ENCODE data around the gene XPO6.

XPO6 gene

GRCh38 chr16:28064706-28065249 is 147.0 kb downstream of the XPO6 start:
- H3K4me3 ChIP-seq (ENCODE audit: control insufficient read depth, low read depth, low read length), result no peak overlapping the region
- TF ChIP-seq, protein P1, sequence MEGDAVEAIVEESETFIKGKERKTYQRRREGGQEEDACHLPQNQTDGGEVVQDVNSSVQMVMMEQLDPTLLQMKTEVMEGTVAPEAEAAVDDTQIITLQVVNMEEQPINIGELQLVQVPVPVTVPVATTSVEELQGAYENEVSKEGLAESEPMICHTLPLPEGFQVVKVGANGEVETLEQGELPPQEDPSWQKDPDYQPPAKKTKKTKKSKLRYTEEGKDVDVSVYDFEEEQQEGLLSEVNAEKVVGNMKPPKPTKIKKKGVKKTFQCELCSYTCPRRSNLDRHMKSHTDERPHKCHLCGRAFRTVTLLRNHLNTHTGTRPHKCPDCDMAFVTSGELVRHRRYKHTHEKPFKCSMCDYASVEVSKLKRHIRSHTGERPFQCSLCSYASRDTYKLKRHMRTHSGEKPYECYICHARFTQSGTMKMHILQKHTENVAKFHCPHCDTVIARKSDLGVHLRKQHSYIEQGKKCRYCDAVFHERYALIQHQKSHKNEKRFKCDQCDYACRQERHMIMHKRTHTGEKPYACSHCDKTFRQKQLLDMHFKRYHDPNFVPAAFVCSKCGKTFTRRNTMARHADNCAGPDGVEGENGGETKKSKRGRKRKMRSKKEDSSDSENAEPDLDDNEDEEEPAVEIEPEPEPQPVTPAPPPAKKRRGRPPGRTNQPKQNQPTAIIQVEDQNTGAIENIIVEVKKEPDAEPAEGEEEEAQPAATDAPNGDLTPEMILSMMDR (IDR thresholded peaks at IDR 0.05; ENCODE audit: control insufficient read depth, insufficient read depth, low read depth, low read length, missing control alignments), result no peak
- no peak for DNase-seq (ENCODE audit: low read depth)

- DNase-seq (ENCODE audit: low read depth), result no peak
- TF ChIP-seq, protein P1 (IDR thresholded peaks at IDR 0.05; ENCODE audit: control insufficient read depth, insufficient read depth, low read depth, low read length, missing control alignments), result no peak
- H3K4me3 ChIP-seq (ENCODE audit: control insufficient read depth, low read depth, low read length), result no peak overlapping the region
Observed at GRCh38 chr16:28064150-28064549, 147.6 kb downstream of the XPO6 start.

DNA sequence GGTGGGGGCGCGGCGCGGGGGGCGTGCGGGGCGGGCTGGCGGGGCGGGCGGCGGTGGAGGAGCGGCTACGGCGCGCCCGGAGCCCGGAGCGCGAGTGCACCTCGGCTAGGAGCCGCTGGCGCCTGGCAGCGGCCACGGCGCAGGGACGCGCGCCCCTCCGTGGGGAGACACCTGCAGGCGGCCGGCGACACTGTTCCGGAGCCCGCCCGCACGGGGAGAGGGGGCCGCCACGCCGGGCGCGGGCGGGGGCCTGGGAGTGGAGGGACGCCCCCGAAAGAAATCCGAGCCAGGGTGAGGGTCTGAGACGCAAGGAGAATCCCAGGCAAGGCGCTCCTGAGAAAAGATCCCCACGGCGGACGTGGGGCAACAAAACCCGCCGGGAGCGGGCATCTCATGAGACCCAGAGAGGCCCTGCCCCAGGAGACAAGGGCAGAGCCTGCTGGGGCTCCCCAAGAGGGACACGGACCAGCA is 148.1 kb downstream of the XPO6 start, which contains the start of gene GSG1L:
TSS of gene GSG1L (minus strand) at position 124 of the 471 bp plus-strand sequence. CDS start 290 bp downstream, outside the sequence.
- no peak for DNase-seq (ENCODE audit: low read depth)
- TF ChIP-seq, protein P1 (IDR thresholded peaks at IDR 0.05; ENCODE audit: control insufficient read depth, insufficient read depth, low read depth, low read length, missing control alignments), result no peak

DNA sequence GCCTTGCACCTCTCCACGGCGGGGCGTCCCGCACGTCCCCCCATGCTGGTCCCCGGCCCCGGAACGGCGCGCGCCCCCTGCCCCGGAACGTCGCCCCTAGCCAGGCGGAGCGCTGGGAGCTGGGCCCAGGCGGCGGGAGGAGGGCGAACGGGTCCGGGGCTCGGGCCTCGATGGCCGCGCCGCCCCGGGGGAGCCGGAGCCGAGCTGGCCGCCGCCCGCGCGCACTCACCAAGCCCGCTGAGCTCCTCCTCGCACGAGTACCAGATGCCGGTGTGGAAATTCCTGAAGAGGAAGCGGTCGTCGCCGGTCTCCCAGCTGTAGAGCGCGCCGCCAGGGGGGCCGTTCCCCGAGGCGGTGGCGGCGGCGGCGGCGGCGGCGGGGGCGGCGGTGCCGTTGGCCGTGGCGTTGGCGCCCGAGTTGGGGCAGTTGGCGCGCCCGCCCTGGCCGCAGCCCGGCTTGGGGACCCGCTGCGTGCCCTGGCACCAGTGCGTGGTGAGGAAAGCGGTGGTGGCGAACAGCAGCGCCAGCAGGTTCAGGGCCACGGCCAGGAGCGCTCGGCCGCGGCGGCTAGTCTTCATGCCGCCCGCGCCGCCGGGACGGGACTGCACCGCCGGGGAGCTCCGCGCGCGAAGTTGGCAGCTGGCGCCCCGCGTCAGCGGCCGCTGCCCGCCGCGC is 148.8 kb downstream of the XPO6 start:
- H3K4me3 ChIP-seq (ENCODE audit: control insufficient read depth, low read depth, low read length), result no peak overlapping the region
- TF ChIP-seq, protein P1 (IDR thresholded peaks at IDR 0.05; ENCODE audit: control insufficient read depth, insufficient read depth, low read depth, low read length, missing control alignments), result no peak
- no peak for DNase-seq (ENCODE audit: low read depth)

More for the DNA sequence above, 148.1 kb downstream of the XPO6 start, which contains the start of gene GSG1L:
- H3K4me3 ChIP-seq (ENCODE audit: control insufficient read depth, low read depth, low read length), result no peak within 1 kb of the TSS

- TF ChIP-seq, protein P1 (IDR thresholded peaks at IDR 0.05; ENCODE audit: control insufficient read depth, insufficient read depth, low read depth, low read length, missing control alignments), result no peak
- no peak for DNase-seq (ENCODE audit: low read depth)
- no peak overlapping the region for H3K4me3 ChIP-seq (ENCODE audit: control insufficient read depth, low read depth, low read length)
Observed at GRCh38 chr16:28062261-28062846, 149.4 kb downstream of the XPO6 start.

DNA sequence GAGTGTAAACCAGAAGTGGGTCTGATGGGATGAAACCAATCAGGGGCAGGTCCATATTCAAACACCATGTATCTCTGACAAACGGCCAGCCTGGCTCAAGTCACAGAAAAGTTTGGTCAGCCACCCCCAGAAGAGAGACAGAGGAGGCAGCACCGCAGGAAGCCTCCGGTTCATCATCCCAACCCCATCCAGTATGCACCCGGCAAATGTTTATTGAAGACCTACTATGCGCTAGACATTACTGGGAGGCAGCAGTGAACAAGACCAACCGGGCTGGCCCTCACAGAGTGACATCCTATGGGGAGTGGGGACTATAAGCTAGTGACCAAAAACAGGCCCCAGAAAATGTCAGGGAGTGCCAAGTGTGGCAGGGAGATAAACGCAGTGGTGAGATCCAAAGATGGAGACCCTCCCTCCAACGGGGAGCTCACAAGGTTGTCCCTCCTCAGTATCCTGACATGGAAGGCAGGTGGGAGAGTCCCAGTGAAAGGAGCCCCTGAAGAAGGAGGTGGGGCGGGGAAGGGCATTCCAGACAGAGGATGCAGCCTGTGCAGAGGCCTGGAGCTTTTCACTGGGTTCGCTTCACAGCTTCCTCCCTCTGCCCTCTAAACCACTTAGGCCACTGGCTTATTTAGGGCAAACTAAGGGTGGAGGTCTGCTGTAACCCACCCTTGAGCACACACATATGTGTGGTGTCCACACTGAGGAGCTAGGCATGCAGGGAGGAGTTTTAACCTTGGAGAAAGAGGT is 150.2 kb downstream of the XPO6 start:
- TF ChIP-seq, protein P1 (IDR thresholded peaks at IDR 0.05; ENCODE audit: control insufficient read depth, insufficient read depth, low read depth, low read length, missing control alignments), result no peak
- DNase-seq (ENCODE audit: low read depth), result no peak
- no peak overlapping the region for H3K4me3 ChIP-seq (ENCODE audit: control insufficient read depth, low read depth, low read length)

Data from AG09309 (cell line).